Smooth muscle cell (in vitro differentiated cells): Measurements from ENCODE around the gene DIAPH2. TPM values are rescaled to one million over a fixed set of nuclear protein-coding genes. Genes with fewer than 3 reads are reported as not detected.

Experiments
- DNase-seq: peaks from one replicate; lab custom pipeline; 2025; ENCODE audit not compliant: unreplicated experiment; lab: John Stamatoyannopoulos, UW
- H2AFZ ChIP-seq: fragments of 200-600 bp; sonication (generic); 2 replicates; pipeline ENCODE4 v1.6.0; 2016; ENCODE audit warnings: antibody characterized with exemption, low read depth, mild to moderate bottlenecking
- H3F3A ChIP-seq: fragments of 200-600 bp; sonication (generic); 2 replicates; pipeline ENCODE4 v1.6.0; 2017; ENCODE audit warnings: antibody characterized with exemption, low read depth
- H3K27ac ChIP-seq: fragments of 200-600 bp; sonication (generic); 2 replicates; pipeline ENCODE4 v1.5.1; 2016; ENCODE audit warnings: low read depth, mild to moderate bottlenecking
- H3K27me3 ChIP-seq: fragments of 200-600 bp; sonication (generic); 2 replicates; pipeline ENCODE4 v1.6.1; 2016; ENCODE audit warnings: low read depth, mild to moderate bottlenecking
- H3K36me3 ChIP-seq: fragments of 200-600 bp; sonication (generic); 2 replicates; pipeline ENCODE4 v1.5.1; 2016; ENCODE audit warnings: low read depth
- H3K4me1 ChIP-seq: fragments of 200-600 bp; sonication (generic); 2 replicates; pipeline ENCODE4 v1.5.1; 2016; ENCODE audit warnings: low read depth
- H3K4me2 ChIP-seq: fragments of 200-600 bp; sonication (generic); 2 replicates; pipeline ENCODE4 v1.6.0; 2016; ENCODE audit warnings: mild to moderate bottlenecking
- H3K4me3 ChIP-seq: fragments of 200-600 bp; sonication (generic); 2 replicates; pipeline ENCODE4 v1.5.1; 2016; ENCODE audit warnings: mild to moderate bottlenecking
- H3K79me2 ChIP-seq: fragments of 200-600 bp; sonication (generic); 2 replicates; pipeline ENCODE4 v1.6.0; 2016; ENCODE audit warnings: low read depth, mild to moderate bottlenecking
- H3K9ac ChIP-seq: fragments of 200-600 bp; sonication (generic); 2 replicates; pipeline ENCODE4 v1.6.0; 2016; ENCODE audit warnings: low read depth
- H3K9me3 ChIP-seq: fragments of 200-600 bp; sonication (generic); replicated peaks from 2 replicates; pipeline ENCODE4 v1.5.1; 2016; ENCODE audit warnings: low read depth
- H4K20me1 ChIP-seq: fragments of 200-600 bp; sonication (generic); 2 replicates; pipeline ENCODE4 v1.6.0; 2016; ENCODE audit warnings: low read depth
- WGBS: methylation state at CpG from one replicate; pipeline ENCODE4 v1.1.7; 2016; ENCODE audit warnings: low lambda C conversion rate; 5-methylcytosine and 5-hydroxymethylcytosine counted together
- polyA plus RNA-seq: library from polyadenylated mRNA; unstranded; fragments of >200 nt; fragmentation: Nextera tagmentation; extraction: Ambion mirVana; gene quantifications from 2 replicates; pipeline ENCODE4 v1.2.1, GENCODE V29; 2016
- total RNA-seq: library from RNA; depleted of rRNA; stranded (reverse); fragments of >200 nt; gene quantifications from 2 replicates; pipeline ENCODE4 v1.2.3, GENCODE V29; 2014
- TF ChIP-seq, protein P1 (sequence below): fragments of 200-600 bp; sonication (generic); IDR thresholded peaks from 2 replicates; pipeline ENCODE4 v1.5.1; 2017; ENCODE audit warnings: borderline replicate concordance, mild to moderate bottlenecking, antibody characterized with exemption; ENCODE audit not compliant: insufficient read depth, poor library complexity, severe bottlenecking

The DIAPH2 gene
- total and polyA plus RNA-seq, 2 experiments from 2014 or later, result 12.8 to 19.9 TPM

DNA sequence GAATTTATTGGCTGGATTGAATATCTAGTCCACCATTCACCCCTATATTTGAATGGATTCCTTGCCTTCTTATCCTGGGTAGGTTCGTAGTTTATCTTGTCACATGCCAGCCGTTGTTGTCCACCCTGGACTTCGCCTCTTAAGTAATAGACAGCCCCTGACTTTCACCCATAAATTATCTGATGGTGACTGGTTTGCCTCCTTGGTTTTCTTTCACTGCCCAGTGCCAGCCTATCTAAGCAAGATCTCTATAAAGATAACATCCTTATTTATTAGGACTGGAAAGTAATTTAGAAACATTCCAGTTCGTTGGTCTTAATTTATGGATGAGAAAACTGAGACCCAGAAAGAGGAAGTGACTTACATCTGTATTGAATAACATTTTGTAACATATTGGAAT, 609.4 kb downstream of the DIAPH2 start:
- WGBS, result 42% methylated on average over 4 of the region's 4 CpGs
- Histone ChIP-seq H3K79me2 (no peaks in the 10 kb centered on the region), H3F3A (no peaks in the 10 kb centered on the region), H3K9ac (no peak overlapping the region), H3K27ac (no peak overlapping the region), H4K20me1 (no peaks in the 10 kb centered on the region), H3K4me2 (no peak overlapping the region), H3K4me3 (no peak overlapping the region), H3K9me3 (no peaks in the 10 kb centered on the region), H3K4me1 (no peaks in the 10 kb centered on the region), H3K36me3 (no peaks in the 10 kb centered on the region), H3K27me3 (no peaks in the 10 kb centered on the region), H2AFZ (no peak overlapping the region)
- TF ChIP-seq, protein P1, sequence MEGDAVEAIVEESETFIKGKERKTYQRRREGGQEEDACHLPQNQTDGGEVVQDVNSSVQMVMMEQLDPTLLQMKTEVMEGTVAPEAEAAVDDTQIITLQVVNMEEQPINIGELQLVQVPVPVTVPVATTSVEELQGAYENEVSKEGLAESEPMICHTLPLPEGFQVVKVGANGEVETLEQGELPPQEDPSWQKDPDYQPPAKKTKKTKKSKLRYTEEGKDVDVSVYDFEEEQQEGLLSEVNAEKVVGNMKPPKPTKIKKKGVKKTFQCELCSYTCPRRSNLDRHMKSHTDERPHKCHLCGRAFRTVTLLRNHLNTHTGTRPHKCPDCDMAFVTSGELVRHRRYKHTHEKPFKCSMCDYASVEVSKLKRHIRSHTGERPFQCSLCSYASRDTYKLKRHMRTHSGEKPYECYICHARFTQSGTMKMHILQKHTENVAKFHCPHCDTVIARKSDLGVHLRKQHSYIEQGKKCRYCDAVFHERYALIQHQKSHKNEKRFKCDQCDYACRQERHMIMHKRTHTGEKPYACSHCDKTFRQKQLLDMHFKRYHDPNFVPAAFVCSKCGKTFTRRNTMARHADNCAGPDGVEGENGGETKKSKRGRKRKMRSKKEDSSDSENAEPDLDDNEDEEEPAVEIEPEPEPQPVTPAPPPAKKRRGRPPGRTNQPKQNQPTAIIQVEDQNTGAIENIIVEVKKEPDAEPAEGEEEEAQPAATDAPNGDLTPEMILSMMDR, result no peak
- DNase-seq, result no peak

DNA sequence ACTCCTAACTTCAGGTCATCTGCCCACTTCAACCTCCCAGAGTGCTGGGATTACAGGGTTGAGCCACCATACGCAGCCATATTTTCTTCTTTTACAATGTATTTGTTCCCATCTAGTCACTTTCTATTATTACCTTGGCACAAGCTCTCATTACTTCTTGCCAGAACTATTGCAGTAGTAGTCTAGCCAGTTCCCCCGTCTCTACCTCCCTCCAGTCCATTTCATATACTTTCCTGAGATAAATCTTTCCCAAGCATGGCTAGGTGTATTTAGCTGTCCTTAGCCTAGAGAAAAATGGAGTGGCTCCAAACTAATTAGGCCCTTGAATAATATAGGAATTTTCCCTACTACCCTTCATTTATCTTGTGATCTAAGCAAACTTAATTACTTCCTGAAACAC, 611.3 kb downstream of the DIAPH2 start:
- no peaks in the 10 kb centered on the region for H3F3A ChIP-seq
- H3K36me3 ChIP-seq, result no peaks in the 10 kb centered on the region
- no peaks in the 10 kb centered on the region for H4K20me1 ChIP-seq
- H3K27me3 ChIP-seq, result no peaks in the 10 kb centered on the region
- H2AFZ ChIP-seq, result no peak overlapping the region
- no peak for DNase-seq
- H3K4me3 ChIP-seq, result no peak overlapping the region
- H3K79me2 ChIP-seq, result no peaks in the 10 kb centered on the region
- TF ChIP-seq, protein P1, result no peak
- H3K4me2 ChIP-seq, result no peak overlapping the region
- no peak overlapping the region for H3K27ac ChIP-seq
- WGBS, result 90% methylated on average over 2 of the region's 2 CpGs
- H3K9ac ChIP-seq, result no peak overlapping the region
- H3K9me3 ChIP-seq, result no peaks in the 10 kb centered on the region
- H3K4me1 ChIP-seq, result no peaks in the 10 kb centered on the region

DNA sequence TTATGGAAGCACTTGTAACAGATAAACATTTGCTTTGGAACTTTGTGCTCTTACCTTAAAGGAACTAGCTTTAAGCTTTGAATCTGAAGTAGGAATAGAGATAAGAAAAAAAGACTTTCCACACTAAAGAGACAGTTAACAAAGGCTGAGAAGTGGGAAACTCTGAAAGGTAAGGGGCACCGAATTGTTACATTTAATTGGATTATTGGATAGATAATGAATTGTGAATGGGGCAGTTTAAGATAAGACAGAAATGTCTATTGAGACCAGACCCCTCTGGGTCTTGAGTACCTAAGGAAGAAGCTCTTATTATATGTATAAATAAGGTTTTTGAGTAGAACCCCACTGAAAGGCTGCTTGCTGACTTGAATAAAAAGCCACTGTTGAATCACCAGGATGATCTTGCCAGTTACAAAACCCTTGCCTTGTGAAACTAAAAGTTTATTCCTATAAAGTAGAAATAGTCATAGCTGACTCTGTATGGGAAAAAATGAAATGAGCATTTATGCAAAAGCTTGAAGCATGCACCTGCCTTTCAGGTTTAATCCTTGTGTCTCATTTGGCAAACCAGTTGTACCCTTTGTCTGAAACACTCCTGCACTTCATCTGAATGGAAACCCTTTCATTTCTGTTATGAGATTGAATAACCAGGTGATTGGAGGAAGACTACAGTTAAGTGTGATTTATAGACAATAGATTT, 622.3 kb downstream of the DIAPH2 start:
- H3F3A ChIP-seq, result peaks cover 13% of the 10 kb centered on the region
- no peak overlapping the region for H3K4me3 ChIP-seq
- WGBS, result 80% methylated on average over 1 of the region's 1 CpG
- no peak for DNase-seq
- H3K27ac ChIP-seq, result no peak overlapping the region
- no peak overlapping the region for H3K9ac ChIP-seq
- no peaks in the 10 kb centered on the region for H3K9me3 ChIP-seq
- no peaks in the 10 kb centered on the region for H4K20me1 ChIP-seq
- no peaks in the 10 kb centered on the region for H3K27me3 ChIP-seq
- no peaks in the 10 kb centered on the region for H3K79me2 ChIP-seq
- no peak overlapping the region for H3K4me2 ChIP-seq
- H3K36me3 ChIP-seq, result no peaks in the 10 kb centered on the region
- H3K4me1 ChIP-seq, result peaks cover 9% of the 10 kb centered on the region
- H2AFZ ChIP-seq, result no peak overlapping the region
- TF ChIP-seq, protein P1, result no peak

DNA sequence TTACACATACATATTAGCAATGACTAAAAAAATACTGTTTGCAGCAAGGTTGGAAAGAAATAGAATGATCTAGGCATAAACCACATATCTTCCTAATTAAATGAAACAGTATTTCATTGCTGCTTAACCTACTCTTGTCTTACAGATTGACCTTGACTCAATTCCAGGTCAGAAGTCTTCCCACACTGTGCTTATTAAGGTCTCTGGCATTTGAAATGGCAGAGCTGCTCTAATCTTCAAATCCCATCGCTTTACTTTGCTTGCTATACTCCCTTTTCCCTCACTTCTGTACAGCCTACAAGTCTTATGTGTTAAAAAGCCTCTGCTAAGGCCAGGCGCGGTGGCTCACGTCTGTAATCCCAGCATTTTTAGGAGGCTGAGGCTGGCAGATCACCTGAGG, 623.5 kb downstream of the DIAPH2 start:
- H3K9ac ChIP-seq, result no peak overlapping the region
- H3K9me3 ChIP-seq, result no peaks in the 10 kb centered on the region
- peaks cover 13% of the 10 kb centered on the region for H3F3A ChIP-seq
- no peak overlapping the region for H3K27ac ChIP-seq
- WGBS, result 38% methylated on average over 4 of the region's 4 CpGs
- TF ChIP-seq, protein P1, result no peak
- peaks cover 9% of the 10 kb centered on the region for H3K4me1 ChIP-seq
- no peaks in the 10 kb centered on the region for H3K79me2 ChIP-seq
- H3K4me3 ChIP-seq, result no peak overlapping the region
- no peaks in the 10 kb centered on the region for H4K20me1 ChIP-seq
- no peaks in the 10 kb centered on the region for H3K27me3 ChIP-seq
- H2AFZ ChIP-seq, result no peak overlapping the region
- H3K4me2 ChIP-seq, result no peak overlapping the region
- no peak for DNase-seq
- no peaks in the 10 kb centered on the region for H3K36me3 ChIP-seq
